Loucy (cell line): ENCODE results near the gene CSGALNACT2.

Experiments used
- EZH2phosphoT487 ChIP-seq: fragments of 200-600 bp; IDR thresholded peaks from 2 replicates; pipeline ENCODE4 v1.6.1; 2018; ENCODE audit warnings: antibody characterized with exemption, mild to moderate bottlenecking, moderate library complexity, borderline replicate concordance
- TF ChIP-seq, protein P1 (sequence below): fragments of 200-600 bp; sonication (generic); conservative IDR thresholded peaks from 2 replicates; pipeline ENCODE4 v1.5.1; 2014; ENCODE audit warnings: mild to moderate bottlenecking, antibody characterized with exemption, low read length

DNA sequence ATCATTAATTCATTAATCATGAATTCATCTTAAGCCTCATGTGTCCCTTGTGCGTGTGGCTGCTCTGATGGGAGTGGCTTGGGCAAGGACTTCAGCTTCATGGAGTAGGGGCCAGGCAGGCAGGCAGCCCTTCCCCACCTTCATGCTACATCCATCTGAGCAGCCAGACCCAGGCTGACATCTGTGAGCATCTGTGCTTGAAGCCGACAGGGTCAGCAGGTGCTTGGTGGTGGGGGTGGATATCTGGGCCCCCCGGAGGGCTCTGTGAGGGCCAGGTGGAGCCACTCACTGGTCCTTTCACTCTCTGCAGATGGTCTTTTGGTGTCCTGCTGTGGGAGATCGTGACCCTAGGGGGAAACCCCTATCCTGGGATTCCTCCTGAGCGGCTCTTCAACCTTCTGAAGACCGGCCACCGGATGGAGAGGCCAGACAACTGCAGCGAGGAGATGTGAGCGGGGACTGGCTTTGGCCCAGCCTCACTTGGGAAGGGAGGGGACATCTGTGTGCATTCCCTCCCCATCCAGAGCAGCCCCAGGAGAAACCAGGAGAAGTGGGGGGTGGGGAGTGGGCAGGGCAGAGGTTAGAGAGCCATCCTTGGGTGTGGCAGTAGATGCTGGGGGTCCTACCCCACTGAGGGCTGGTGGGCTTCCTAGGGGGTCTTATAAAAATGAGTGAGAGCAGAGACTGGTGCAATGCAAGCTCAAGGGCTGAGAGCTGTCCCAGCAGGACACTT lies 14.7 kb upstream of the CSGALNACT2 start:
- TF ChIP-seq, protein P1, sequence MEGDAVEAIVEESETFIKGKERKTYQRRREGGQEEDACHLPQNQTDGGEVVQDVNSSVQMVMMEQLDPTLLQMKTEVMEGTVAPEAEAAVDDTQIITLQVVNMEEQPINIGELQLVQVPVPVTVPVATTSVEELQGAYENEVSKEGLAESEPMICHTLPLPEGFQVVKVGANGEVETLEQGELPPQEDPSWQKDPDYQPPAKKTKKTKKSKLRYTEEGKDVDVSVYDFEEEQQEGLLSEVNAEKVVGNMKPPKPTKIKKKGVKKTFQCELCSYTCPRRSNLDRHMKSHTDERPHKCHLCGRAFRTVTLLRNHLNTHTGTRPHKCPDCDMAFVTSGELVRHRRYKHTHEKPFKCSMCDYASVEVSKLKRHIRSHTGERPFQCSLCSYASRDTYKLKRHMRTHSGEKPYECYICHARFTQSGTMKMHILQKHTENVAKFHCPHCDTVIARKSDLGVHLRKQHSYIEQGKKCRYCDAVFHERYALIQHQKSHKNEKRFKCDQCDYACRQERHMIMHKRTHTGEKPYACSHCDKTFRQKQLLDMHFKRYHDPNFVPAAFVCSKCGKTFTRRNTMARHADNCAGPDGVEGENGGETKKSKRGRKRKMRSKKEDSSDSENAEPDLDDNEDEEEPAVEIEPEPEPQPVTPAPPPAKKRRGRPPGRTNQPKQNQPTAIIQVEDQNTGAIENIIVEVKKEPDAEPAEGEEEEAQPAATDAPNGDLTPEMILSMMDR, result no peak
- no peak for TF ChIP-seq EZH2phosphoT487
